Neural cell (in vitro differentiated cells): ENCODE data around the gene TIPARP. TPM values are rescaled to one million over a fixed set of nuclear protein-coding genes. Genes with fewer than 3 reads are reported as not detected.
"Not testable (repeated sequence)": the region's sequence is repeated elsewhere in the genome, so short reads cannot be mapped to it uniquely, and the experiment has no call there.

ENCODE experiments used
- H2AFZ ChIP-seq: fragments of 200-600, 300-800 bp; sonication (generic), shearing (Covaris generic); 2 replicates; pipeline ENCODE4 v1.6.0; 2014; ENCODE audit warnings: low read depth, mild to moderate bottlenecking, antibody characterized with exemption, low read length, moderate library complexity
- H3F3A ChIP-seq: fragments of 200-600 bp; shearing (Covaris generic); 2 replicates; pipeline ENCODE4 v1.6.1; 2016; ENCODE audit warnings: mild to moderate bottlenecking, moderate library complexity, mixed read lengths, antibody characterized with exemption, low read length; ENCODE audit not compliant: insufficient read depth, poor library complexity, severe bottlenecking
- H3K27ac ChIP-seq: fragments of 200-600, 300-800 bp; sonication (generic), shearing (Covaris generic); 2 replicates; pipeline ENCODE4 v1.5.1; 2014; ENCODE audit warnings: mild to moderate bottlenecking, low read length, moderate library complexity
- H3K27me3 ChIP-seq: fragments of 300-800, 200-600 bp; sonication (generic), shearing (Covaris generic); 2 replicates; pipeline ENCODE4 v1.6.0; 2014; ENCODE audit warnings: mild to moderate bottlenecking, low read depth, low read length, moderate library complexity; ENCODE audit not compliant: insufficient read depth
- H3K36me3 ChIP-seq: fragments of 300-800, 200-600 bp; sonication (generic), shearing (Covaris generic); 2 replicates; pipeline ENCODE4 v1.5.1; 2014; ENCODE audit warnings: mild to moderate bottlenecking, antibody characterized with exemption, low read length, moderate library complexity; ENCODE audit not compliant: insufficient read depth
- H3K4me2 ChIP-seq: fragments of 300-800, 200-600 bp; sonication (generic), shearing (Covaris generic); 2 replicates; pipeline ENCODE4 v1.6.0; 2014; ENCODE audit warnings: mild to moderate bottlenecking, low read length
- H3K4me3 ChIP-seq: fragments of 300-800, 200-600 bp; sonication (generic), shearing (Covaris generic); 2 replicates; pipeline ENCODE4 v1.5.1; 2014; ENCODE audit warnings: mild to moderate bottlenecking, low read length, moderate library complexity
- H3K79me2 ChIP-seq: fragments of 200-600 bp; shearing (Covaris generic); replicated peaks from 2 replicates; pipeline ENCODE4 v1.6.0; 2014; ENCODE audit warnings: mild to moderate bottlenecking, low read length, moderate library complexity; ENCODE audit not compliant: insufficient read depth
- H3K9ac ChIP-seq: fragments of 300-800, 200-600 bp; sonication (generic), shearing (Covaris generic); 2 replicates; pipeline ENCODE4 v1.6.1; 2016; ENCODE audit warnings: mild to moderate bottlenecking, low read length, mixed read lengths
- H3K9me2 ChIP-seq: fragments of 200-600 bp; shearing (Covaris generic); 2 replicates; pipeline ENCODE4 v1.6.1; 2016; ENCODE audit warnings: mild to moderate bottlenecking, low read length, mixed read lengths; ENCODE audit not compliant: insufficient read depth
- H3K9me3 ChIP-seq: fragments of 200-600, 300-800 bp; sonication (generic), shearing (Covaris generic); 2 replicates; pipeline ENCODE4 v1.6.1; 2016; ENCODE audit warnings: mild to moderate bottlenecking, mixed run types, low read length, moderate library complexity, mixed read lengths
- H4K20me1 ChIP-seq: fragments of 200-600 bp; shearing (Covaris generic); 2 replicates; pipeline ENCODE4 v1.6.1; 2016; ENCODE audit warnings: mild to moderate bottlenecking, mixed run types; ENCODE audit not compliant: insufficient read depth
- CTCF ChIP-seq: fragments of 450-650 bp; IDR thresholded peaks from 2 replicates; pipeline ENCODE4 v1.5.1; 2014; ENCODE audit warnings: antibody characterized with exemption, mild to moderate bottlenecking, moderate library complexity; ENCODE audit not compliant: poor library complexity, severe bottlenecking
- EZH2 ChIP-seq: fragments of 200-600, 300-800 bp; shearing (Covaris generic), sonication (generic); IDR thresholded peaks from 2 replicates; pipeline ENCODE4 v1.6.1; 2014; ENCODE audit warnings: antibody characterized with exemption, low read length, borderline replicate concordance, mild to moderate bottlenecking; ENCODE audit not compliant: insufficient read depth, poor library complexity, severe bottlenecking
- MXI1 ChIP-seq: fragments of 450-650 bp; conservative IDR thresholded peaks from 2 replicates; pipeline ENCODE4 v1.6.1; 2014; ENCODE audit warnings: antibody characterized with exemption, mild to moderate bottlenecking; ENCODE audit not compliant: poor library complexity, severe bottlenecking
- POLR2AphosphoS5 ChIP-seq: IDR thresholded peaks from 2 replicates; pipeline ENCODE4 v1.6.1; 2012
- RAD21 ChIP-seq: fragments of 450-650 bp; conservative IDR thresholded peaks from 2 replicates; pipeline ENCODE4 v1.6.1; 2014; ENCODE audit warnings: antibody characterized with exemption, mild to moderate bottlenecking, moderate library complexity
- SMC3 ChIP-seq: fragments of 450-650 bp; conservative IDR thresholded peaks from 2 replicates; pipeline ENCODE4 v1.6.1; 2014; ENCODE audit warnings: antibody characterized with exemption, mild to moderate bottlenecking, moderate library complexity; ENCODE audit not compliant: poor library complexity
- TAF1 ChIP-seq: IDR thresholded peaks from 2 replicates; pipeline ENCODE4 v1.6.1; 2012; ENCODE audit warnings: low read depth
- polyA plus RNA-seq: library from polyadenylated mRNA; depleted of rRNA; stranded (reverse); fragments of >200 nt; gene quantifications from 2 replicates; pipeline ENCODE4 v1.2.3, GENCODE V29; 2014

The TIPARP gene
- polyA plus RNA-seq, 1 donor from 2014 or later, result 5.4 TPM

- no peaks in the 10 kb centered on the region for H3K9me2 ChIP-seq
- no peaks in the 10 kb centered on the region for H3K9me3 ChIP-seq
- H3K36me3 ChIP-seq, result no peaks in the 10 kb centered on the region
- no peak overlapping the region for H2AFZ ChIP-seq
- TF ChIP-seq SMC3, result no peak
- no peaks in the 10 kb centered on the region for H3K27me3 ChIP-seq
- H3K79me2 ChIP-seq, result no peaks in the 10 kb centered on the region
- no peaks in the 10 kb centered on the region for H4K20me1 ChIP-seq
- no peak overlapping the region for H3K27ac ChIP-seq
- no peak overlapping the region for H3K4me3 ChIP-seq
- H3K4me2 ChIP-seq, result no peak overlapping the region
- no peak overlapping the region for H3K9ac ChIP-seq
- H3F3A ChIP-seq, result no peaks in the 10 kb centered on the region
These were observed 24.7 kb upstream of the TIPARP start for GRCh38 chr3:156649681-156650080.

GRCh38 chr3:156652661-156653060, 21.7 kb upstream of the TIPARP start:
- H3K36me3 ChIP-seq, H3K79me2 ChIP-seq, H2AFZ ChIP-seq, H3K9ac ChIP-seq, H3K9me3 ChIP-seq, H3F3A ChIP-seq, H3K9me2 ChIP-seq, H4K20me1 ChIP-seq, H3K4me2 ChIP-seq, H3K27me3 ChIP-seq, H3K4me3 ChIP-seq, H3K27ac ChIP-seq: not testable (repeated sequence)

- Histone ChIP-seq H3K79me2 (no peaks in the 10 kb centered on the region), H4K20me1 (no peaks in the 10 kb centered on the region), H3K36me3 (no peaks in the 10 kb centered on the region), H3K4me3 (no peak overlapping the region), H3K27ac (no peak overlapping the region), H3K9me3 (no peaks in the 10 kb centered on the region), H3K27me3 (no peaks in the 10 kb centered on the region), H2AFZ (no peak overlapping the region), H3K9ac (no peak overlapping the region), H3F3A (no peaks in the 10 kb centered on the region), H3K4me2 (no peak overlapping the region), H3K9me2 (no peaks in the 10 kb centered on the region)
- TF ChIP-seq RAD21 (no peak), MXI1 (no peak), EZH2 (no peak), CTCF (no peak), POLR2AphosphoS5 (no peak), TAF1 (no peak), SMC3 (no peak)
These were observed 19.6 kb upstream of the TIPARP start for GRCh38 chr3:156654834-156655233.

GRCh38 chr3:156655819-156656550, 18.4 kb upstream of the TIPARP start:
- Histone ChIP-seq H3K27me3 (no peaks in the 10 kb centered on the region), H3F3A (no peaks in the 10 kb centered on the region), H3K79me2 (no peaks in the 10 kb centered on the region), H3K9ac (no peak overlapping the region), H3K9me3 (no peaks in the 10 kb centered on the region), H3K9me2 (no peaks in the 10 kb centered on the region), H3K27ac (no peak overlapping the region), H3K4me3 (no peak overlapping the region), H4K20me1 (no peaks in the 10 kb centered on the region), H2AFZ (no peak overlapping the region), H3K4me2 (no peak overlapping the region), H3K36me3 (no peaks in the 10 kb centered on the region)
- TF ChIP-seq POLR2AphosphoS5 (no peak), RAD21 (no peak), SMC3 (no peak), TAF1 (no peak), CTCF (no peak), EZH2 (no peak)
